Measurements from ENCODE around the gene HBS1L. TPM values are rescaled to one million over a fixed set of nuclear protein-coding genes. Genes with fewer than 3 reads are reported as not detected.

The HBS1L gene
- polyA plus RNA-seq, 1 donor (not counting 4 experiments of a cell fraction or from before 2014, with no cell fraction given), result 61.6 TPM

DNA sequence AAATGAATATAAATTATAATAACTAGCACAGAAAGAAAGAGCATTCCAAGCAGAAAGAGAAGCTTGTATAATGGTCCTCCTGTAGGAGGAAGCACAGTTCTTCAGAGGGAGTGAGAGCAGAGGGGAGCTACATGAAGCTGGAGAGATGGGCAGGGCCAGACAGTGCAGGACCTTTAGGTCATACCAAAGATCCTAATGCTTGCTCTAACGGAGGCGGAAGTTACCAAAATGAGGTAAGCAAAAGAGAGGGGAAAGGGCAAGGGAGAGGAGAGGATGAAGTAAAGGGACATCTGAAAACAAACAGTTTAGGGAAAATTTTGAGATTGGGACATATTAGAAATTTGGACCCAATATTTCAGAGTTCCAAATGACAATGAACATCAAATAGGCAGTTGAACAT is 50.2 kb downstream of the HBS1L start:
- no peak overlapping the region for H3K9ac ChIP-seq (ENCODE audit: control insufficient read depth, extremely low read depth, insufficient read depth, low read length)
- H3K36me3 ChIP-seq (ENCODE audit: control insufficient read depth in 2 of 2, extremely low read depth in 1 of 2, insufficient read depth in 2 of 2, low read length in 2 of 2), result peaks cover 0 to 3% of the 10 kb centered on the region in 2 experiments
- no peaks in the 10 kb centered on the region for H3K9me3 ChIP-seq (ENCODE audit: control insufficient read depth, low read depth, low read length)
- TF ChIP-seq, protein P1, sequence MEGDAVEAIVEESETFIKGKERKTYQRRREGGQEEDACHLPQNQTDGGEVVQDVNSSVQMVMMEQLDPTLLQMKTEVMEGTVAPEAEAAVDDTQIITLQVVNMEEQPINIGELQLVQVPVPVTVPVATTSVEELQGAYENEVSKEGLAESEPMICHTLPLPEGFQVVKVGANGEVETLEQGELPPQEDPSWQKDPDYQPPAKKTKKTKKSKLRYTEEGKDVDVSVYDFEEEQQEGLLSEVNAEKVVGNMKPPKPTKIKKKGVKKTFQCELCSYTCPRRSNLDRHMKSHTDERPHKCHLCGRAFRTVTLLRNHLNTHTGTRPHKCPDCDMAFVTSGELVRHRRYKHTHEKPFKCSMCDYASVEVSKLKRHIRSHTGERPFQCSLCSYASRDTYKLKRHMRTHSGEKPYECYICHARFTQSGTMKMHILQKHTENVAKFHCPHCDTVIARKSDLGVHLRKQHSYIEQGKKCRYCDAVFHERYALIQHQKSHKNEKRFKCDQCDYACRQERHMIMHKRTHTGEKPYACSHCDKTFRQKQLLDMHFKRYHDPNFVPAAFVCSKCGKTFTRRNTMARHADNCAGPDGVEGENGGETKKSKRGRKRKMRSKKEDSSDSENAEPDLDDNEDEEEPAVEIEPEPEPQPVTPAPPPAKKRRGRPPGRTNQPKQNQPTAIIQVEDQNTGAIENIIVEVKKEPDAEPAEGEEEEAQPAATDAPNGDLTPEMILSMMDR (optimal IDR thresholded peaks at IDR 0.05 in 1 of 3, IDR thresholded peaks at IDR 0.05 in 1 of 3, conservative IDR thresholded peaks at IDR 0.05 in 1 of 3; ENCODE audit: extremely low read depth in 1 of 3, insufficient read depth in 2 of 3, low read length in 3 of 3), result no peak
- no peak for TF ChIP-seq EZH2 (IDR thresholded peaks at IDR 0.05; ENCODE audit: low read length)
- no peaks in the 10 kb centered on the region for H3K4me1 ChIP-seq (ENCODE audit: control insufficient read depth, extremely low read depth, insufficient read depth, low read length)
- FAIRE-seq (no peak), DNase-seq (ENCODE audit: low read depth, low spot score) (no peak)
- H3K4me2 ChIP-seq (ENCODE audit: control insufficient read depth, extremely low read depth, insufficient read depth, low read depth, low read length), result no peak overlapping the region
- no peak overlapping the region for H3K27ac ChIP-seq (ENCODE audit: control insufficient read depth, insufficient read depth, low read length)
- dilution Hi-C loops (cut with MboI; ENCODE audit: extremely low pct_ligation_motif_present, low sequenced_read_pairs), result no loop called here
- no peaks in the 10 kb centered on the region for H4K20me1 ChIP-seq (ENCODE audit: control insufficient read depth, extremely low read depth, insufficient read depth, low read length)
- H3K9me1 ChIP-seq (ENCODE audit: control insufficient read depth, extremely low read depth, insufficient read depth, low read length), result no peaks in the 10 kb centered on the region
- H3K27me3 ChIP-seq (ENCODE audit: control insufficient read depth, extremely low read depth, insufficient read depth, low read length), result no peaks in the 10 kb centered on the region
- no peak overlapping the region for H3K4me3 ChIP-seq (ENCODE audit: control insufficient read depth in 2 of 3, extremely low read depth in 1 of 3, insufficient read depth in 2 of 3, low read depth in 1 of 3, low read length in 3 of 3)
- no peaks in the 10 kb centered on the region for H3K79me2 ChIP-seq (ENCODE audit: control insufficient read depth, insufficient read depth, low read length)
- no peak overlapping the region for H2AFZ ChIP-seq (ENCODE audit: control insufficient read depth, low read length)

DNA sequence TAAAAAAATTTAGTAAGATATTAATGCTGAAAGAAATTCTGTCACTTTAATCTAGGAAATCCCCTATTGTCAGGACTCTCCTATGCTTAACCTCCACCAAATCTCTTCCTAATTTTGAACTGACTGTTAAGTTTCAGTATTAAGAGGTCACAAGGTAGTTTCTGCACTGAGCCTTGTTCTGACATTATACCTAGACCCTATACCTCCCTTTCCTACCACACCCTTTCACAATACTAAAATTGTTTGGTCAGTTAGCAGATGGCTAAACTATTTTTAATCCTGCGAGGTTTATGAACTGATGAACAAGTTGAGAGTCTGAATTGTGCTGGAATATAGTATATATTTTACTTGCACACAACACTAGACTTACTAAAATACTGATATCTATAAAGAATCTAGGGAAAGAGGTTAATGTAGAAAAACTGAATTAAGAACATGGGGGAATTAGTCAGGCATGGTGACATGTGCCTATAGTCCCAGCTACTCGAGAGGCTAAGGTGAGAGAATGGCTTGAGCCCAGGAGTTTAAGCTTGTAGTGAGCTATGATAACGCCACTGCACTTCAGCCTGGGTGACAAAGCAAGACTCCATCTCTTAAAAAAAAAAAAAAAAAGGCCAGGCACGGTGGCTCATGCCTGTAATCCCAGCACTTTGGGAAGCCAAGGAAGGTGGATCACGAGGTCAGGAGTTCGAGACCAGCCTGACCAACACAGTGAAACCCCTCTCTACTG is 51.5 kb downstream of the HBS1L start:
- no peak for TF ChIP-seq EZH2 (IDR thresholded peaks at IDR 0.05; ENCODE audit: low read length)
- TF ChIP-seq, protein P1 (optimal IDR thresholded peaks at IDR 0.05 in 1 of 3, IDR thresholded peaks at IDR 0.05 in 1 of 3, conservative IDR thresholded peaks at IDR 0.05 in 1 of 3; ENCODE audit: extremely low read depth in 1 of 3, insufficient read depth in 2 of 3, low read length in 3 of 3), result no peak
- Histone ChIP-seq H4K20me1 (ENCODE audit: control insufficient read depth, extremely low read depth, insufficient read depth, low read length) (no peaks in the 10 kb centered on the region), H3K9me1 (ENCODE audit: control insufficient read depth, extremely low read depth, insufficient read depth, low read length) (no peaks in the 10 kb centered on the region), H3K9me3 (ENCODE audit: control insufficient read depth, low read depth, low read length) (no peaks in the 10 kb centered on the region), H3K36me3 (ENCODE audit: control insufficient read depth in 2 of 2, extremely low read depth in 1 of 2, insufficient read depth in 2 of 2, low read length in 2 of 2) (peaks cover 0 to 3% of the 10 kb centered on the region in 2 experiments), H3K4me1 (ENCODE audit: control insufficient read depth, extremely low read depth, insufficient read depth, low read length) (no peaks in the 10 kb centered on the region), H3K27me3 (ENCODE audit: control insufficient read depth, extremely low read depth, insufficient read depth, low read length) (no peaks in the 10 kb centered on the region), H3K79me2 (ENCODE audit: control insufficient read depth, insufficient read depth, low read length) (no peaks in the 10 kb centered on the region), H2AFZ (ENCODE audit: control insufficient read depth, low read length) (no peak overlapping the region), H3K27ac (ENCODE audit: control insufficient read depth, insufficient read depth, low read length) (no peak overlapping the region), H3K9ac (ENCODE audit: control insufficient read depth, extremely low read depth, insufficient read depth, low read length) (no peak overlapping the region), H3K4me3 (ENCODE audit: control insufficient read depth in 2 of 3, extremely low read depth in 1 of 3, insufficient read depth in 2 of 3, low read depth in 1 of 3, low read length in 3 of 3) (no peak overlapping the region), H3K4me2 (ENCODE audit: control insufficient read depth, extremely low read depth, insufficient read depth, low read depth, low read length) (no peak overlapping the region)
- dilution Hi-C loops (cut with MboI; ENCODE audit: extremely low pct_ligation_motif_present, low sequenced_read_pairs), result no loop called here
- FAIRE-seq (no peak), DNase-seq (ENCODE audit: low read depth, low spot score) (no peak)

Data from keratinocyte (primary cell).